Calu3 (cell line): ENCODE measurements around the gene NEK6. TPM values are rescaled to one million over a fixed set of nuclear protein-coding genes. Genes with fewer than 3 reads are reported as not detected.
A peak's percentile ranks its signal among the peaks of the same experiment; 100 is the strongest.

Source experiments
- BruUV-seq: library from RNA; stranded (reverse); fragments of 400-500 nt; replicated peaks from 2 replicates; lab custom pipeline; 2021; lab: Mats Ljungman, UMichigan
- CTCF ChIA-PET: fragments of 300-600 bp; sonication (Branson Sonifier 250); formaldehyde crosslinking; loops from one replicate; lab custom pipeline; 2022; ENCODE audit warnings: antibody characterized with exemption; lab: Charles Lee
- DNase-seq: peaks from one replicate; pipeline ENCODE4 v3.0.0; 2022
- H3K27ac Mint-ChIP-seq: one replicate; pipeline ENCODE4 v1.8.0; 2022; ENCODE audit warnings: mixed read lengths; ENCODE audit not compliant: unreplicated experiment
- H3K27me3 Mint-ChIP-seq: one replicate; pipeline ENCODE4 v1.8.0; 2022; ENCODE audit warnings: mixed read lengths; ENCODE audit not compliant: unreplicated experiment
- H3K36me3 Mint-ChIP-seq: one replicate; pipeline ENCODE4 v1.8.0; 2022; ENCODE audit warnings: mild to moderate bottlenecking, moderate library complexity, mixed read lengths; ENCODE audit not compliant: insufficient read depth, unreplicated experiment
- H3K4me1 Mint-ChIP-seq: one replicate; pipeline ENCODE4 v1.8.0; 2022; ENCODE audit warnings: mild to moderate bottlenecking, low read depth, mixed read lengths; ENCODE audit not compliant: unreplicated experiment
- H3K4me3 Mint-ChIP-seq: one replicate; pipeline ENCODE4 v1.8.0; 2022; ENCODE audit warnings: mild to moderate bottlenecking, low read depth, moderate library complexity, mixed read lengths; ENCODE audit not compliant: unreplicated experiment
- H3K9me3 Mint-ChIP-seq: one replicate; pipeline ENCODE4 v1.8.0; 2022; ENCODE audit warnings: low read depth, mixed read lengths; ENCODE audit not compliant: unreplicated experiment
- intact Hi-C: fragments of 100-400 bp; cut with micrococcal nuclease; formaldehyde crosslinking; loops from one replicate; pipeline ENCODE4 v1.10.0; 2022; ENCODE audit not compliant: unreplicated experiment
- total RNA-seq: library from RNA; stranded (reverse); gene quantifications from 2 replicates; pipeline ENCODE4 v1.2.3, GENCODE V29; 2022
- TF ChIP-seq, protein P1 (sequence below): fragments of 200-600 bp; IDR thresholded peaks from one replicate; pipeline ENCODE4 v1.8.0; 2022; ENCODE audit warnings: antibody characterized with exemption; ENCODE audit not compliant: unreplicated experiment

The NEK6 gene
- total RNA-seq, 1 experiment from 2014 or later: 43.0 TPM

DNA sequence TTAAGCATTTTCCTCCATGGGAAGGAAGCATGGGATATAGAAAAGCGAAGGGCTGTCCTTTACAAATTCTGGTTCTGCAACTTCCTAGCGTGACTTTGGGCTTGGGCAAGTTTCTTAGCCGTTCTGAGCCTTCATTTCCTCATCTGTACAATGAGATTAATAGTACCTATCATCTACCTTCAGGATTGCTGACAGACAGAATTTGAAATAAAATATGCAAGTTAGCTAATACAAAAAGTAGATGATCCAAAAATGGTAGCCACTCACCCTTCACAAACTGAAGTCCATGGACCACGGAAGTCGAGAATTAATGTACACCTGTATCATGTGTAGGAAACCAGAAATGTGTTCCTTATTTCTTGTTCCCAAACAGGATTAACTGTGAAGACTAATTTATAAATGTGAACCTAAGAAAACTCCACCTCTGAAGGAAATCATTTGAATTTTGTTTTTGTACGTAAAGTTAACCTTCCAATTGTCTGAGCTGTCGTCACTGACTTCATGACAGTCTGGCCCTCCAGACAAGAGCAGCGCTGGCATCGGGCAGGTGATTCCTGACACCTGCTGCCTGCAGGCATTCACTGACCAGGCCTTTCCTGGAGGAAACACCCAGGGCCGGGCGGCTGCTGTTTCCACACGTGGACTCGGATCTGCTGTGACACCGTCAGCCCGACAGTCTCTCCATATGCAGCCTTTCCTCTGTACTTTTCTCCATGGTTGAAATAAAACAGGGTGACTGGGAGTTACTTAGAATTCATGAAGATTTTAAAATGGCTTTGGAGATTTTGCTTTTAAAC lies 94.1 kb downstream of the NEK6 start:
- intact Hi-C loops: no loop called here
- CTCF ChIA-PET: no interaction called here

DNA sequence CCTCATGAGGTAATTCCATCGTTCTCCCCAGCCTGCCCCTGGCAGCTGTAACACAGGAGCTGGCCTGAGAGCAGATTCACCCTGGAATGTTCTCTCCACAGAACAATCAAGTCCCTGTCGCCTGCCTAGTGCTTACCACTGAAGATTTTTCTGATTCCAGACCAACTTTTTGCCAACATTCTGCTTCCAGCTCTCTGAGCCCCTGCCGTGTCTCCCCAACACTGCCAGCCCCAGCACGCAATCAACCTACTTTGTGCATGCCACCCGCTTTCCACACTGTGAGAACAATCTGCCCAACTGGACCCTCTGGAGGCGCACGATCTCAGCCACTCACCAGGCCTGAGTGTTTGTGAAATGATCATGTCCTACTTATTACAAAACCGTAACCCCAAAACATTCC lies 94.9 kb downstream of the NEK6 start:
- BruUV-seq: no TSS peak
- CTCF ChIA-PET: no interaction called here
- TF ChIP-seq, protein P1, sequence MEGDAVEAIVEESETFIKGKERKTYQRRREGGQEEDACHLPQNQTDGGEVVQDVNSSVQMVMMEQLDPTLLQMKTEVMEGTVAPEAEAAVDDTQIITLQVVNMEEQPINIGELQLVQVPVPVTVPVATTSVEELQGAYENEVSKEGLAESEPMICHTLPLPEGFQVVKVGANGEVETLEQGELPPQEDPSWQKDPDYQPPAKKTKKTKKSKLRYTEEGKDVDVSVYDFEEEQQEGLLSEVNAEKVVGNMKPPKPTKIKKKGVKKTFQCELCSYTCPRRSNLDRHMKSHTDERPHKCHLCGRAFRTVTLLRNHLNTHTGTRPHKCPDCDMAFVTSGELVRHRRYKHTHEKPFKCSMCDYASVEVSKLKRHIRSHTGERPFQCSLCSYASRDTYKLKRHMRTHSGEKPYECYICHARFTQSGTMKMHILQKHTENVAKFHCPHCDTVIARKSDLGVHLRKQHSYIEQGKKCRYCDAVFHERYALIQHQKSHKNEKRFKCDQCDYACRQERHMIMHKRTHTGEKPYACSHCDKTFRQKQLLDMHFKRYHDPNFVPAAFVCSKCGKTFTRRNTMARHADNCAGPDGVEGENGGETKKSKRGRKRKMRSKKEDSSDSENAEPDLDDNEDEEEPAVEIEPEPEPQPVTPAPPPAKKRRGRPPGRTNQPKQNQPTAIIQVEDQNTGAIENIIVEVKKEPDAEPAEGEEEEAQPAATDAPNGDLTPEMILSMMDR: no peak
- Mint-ChIP-seq H3K27ac (no peak overlapping the region), H3K27me3 (no peaks in the 10 kb centered on the region), H3K4me3 (no peak overlapping the region), H3K36me3 (peaks cover 66% of the 10 kb centered on the region), H3K4me1 (no peaks in the 10 kb centered on the region), H3K9me3 (no peaks in the 10 kb centered on the region)
- intact Hi-C loops: no loop called here
- DNase-seq: no peak

More for the DNA sequence above, 94.1 kb downstream of the NEK6 start:
- Mint-ChIP-seq H3K27ac (no peak overlapping the region), H3K9me3 (no peaks in the 10 kb centered on the region), H3K4me3 (no peak overlapping the region), H3K4me1 (no peaks in the 10 kb centered on the region), H3K27me3 (no peaks in the 10 kb centered on the region), H3K36me3 (peaks cover 63% of the 10 kb centered on the region)
- TF ChIP-seq, protein P1: no peak
- TSS peak; percentile 7 for BruUV-seq
- DNase-seq: no peak

DNA sequence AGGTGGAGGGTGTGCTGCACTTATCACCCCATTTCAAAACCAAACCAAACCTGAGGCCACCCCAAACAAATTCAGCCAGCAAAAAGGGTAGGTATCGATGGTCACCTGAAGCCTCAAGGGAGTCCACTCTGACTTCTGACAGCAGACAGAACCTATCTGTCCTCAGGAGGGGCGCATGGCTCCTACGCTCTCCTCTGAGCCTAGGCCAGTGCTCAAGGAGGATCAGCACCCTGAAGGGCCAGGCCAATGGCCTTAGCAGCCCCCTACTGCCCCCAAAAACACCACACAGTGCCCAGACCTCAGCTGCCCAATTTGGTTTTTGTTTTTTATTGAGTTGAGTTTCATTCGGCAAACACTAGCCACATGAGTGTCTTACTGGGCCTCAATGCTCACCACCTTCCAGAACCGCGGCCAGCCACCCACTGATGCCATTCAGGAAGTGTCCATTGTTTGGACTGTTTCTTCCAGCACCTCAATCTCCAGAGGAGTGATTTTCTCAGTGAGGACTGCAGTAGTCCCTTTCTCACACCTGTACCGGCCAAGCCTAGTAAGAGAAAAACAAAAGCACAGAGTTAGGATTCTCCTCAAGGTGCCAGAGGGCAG lies 95.5 kb downstream of the NEK6 start:
- H3K36me3 Mint-ChIP-seq: peaks cover 69% of the 10 kb centered on the region
- H3K27ac Mint-ChIP-seq: no peak overlapping the region
- CTCF ChIA-PET: no interaction called here
- no peak for DNase-seq
- intact Hi-C loops: no loop called here
- TF ChIP-seq, protein P1: no peak
- no TSS peak for BruUV-seq
- H3K9me3 Mint-ChIP-seq: no peaks in the 10 kb centered on the region
- no peak overlapping the region for H3K4me3 Mint-ChIP-seq
- no peaks in the 10 kb centered on the region for H3K4me1 Mint-ChIP-seq
- H3K27me3 Mint-ChIP-seq: no peaks in the 10 kb centered on the region

DNA sequence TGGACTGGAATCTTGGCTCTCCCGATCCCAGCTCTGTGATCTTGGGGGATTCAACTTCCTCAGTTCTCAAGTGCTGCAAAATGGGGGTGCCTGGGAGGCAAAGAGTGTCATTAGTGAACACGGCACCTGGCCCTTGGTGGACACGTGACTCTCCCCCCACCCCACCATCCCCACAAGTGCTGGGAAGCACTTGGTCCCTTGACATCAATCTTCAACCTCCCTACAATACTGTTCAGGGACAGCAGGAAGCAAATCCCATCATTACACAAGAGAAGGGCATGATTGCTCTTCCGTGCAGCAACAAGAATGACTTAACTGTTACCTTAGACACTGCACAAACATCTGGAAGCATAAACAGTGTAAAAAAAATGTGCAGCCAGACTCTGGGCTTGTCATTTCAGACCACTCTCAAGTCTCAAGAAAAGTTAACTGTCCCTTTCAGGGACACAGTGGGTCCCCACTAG lies 96.1 kb downstream of the NEK6 start:
- TF ChIP-seq, protein P1: no peak
- intact Hi-C loops: no loop called here
- DNase-seq: no peak
- H3K36me3 Mint-ChIP-seq: peaks cover 64% of the 10 kb centered on the region
- BruUV-seq: no TSS peak
- no peak overlapping the region for H3K27ac Mint-ChIP-seq
- no peaks in the 10 kb centered on the region for H3K27me3 Mint-ChIP-seq
- H3K9me3 Mint-ChIP-seq: no peaks in the 10 kb centered on the region
- no peak overlapping the region for H3K4me3 Mint-ChIP-seq
- CTCF ChIA-PET: no interaction called here
- no peaks in the 10 kb centered on the region for H3K4me1 Mint-ChIP-seq
